ENCODE results near the gene ARMH1. TPM values are rescaled to one million over a fixed set of nuclear protein-coding genes. Genes with fewer than 3 reads are reported as not detected.

ARMH1 gene
- total and polyA plus RNA-seq, 2 experiments from 2014 or later: 3.1 to 6.3 TPM

DNA sequence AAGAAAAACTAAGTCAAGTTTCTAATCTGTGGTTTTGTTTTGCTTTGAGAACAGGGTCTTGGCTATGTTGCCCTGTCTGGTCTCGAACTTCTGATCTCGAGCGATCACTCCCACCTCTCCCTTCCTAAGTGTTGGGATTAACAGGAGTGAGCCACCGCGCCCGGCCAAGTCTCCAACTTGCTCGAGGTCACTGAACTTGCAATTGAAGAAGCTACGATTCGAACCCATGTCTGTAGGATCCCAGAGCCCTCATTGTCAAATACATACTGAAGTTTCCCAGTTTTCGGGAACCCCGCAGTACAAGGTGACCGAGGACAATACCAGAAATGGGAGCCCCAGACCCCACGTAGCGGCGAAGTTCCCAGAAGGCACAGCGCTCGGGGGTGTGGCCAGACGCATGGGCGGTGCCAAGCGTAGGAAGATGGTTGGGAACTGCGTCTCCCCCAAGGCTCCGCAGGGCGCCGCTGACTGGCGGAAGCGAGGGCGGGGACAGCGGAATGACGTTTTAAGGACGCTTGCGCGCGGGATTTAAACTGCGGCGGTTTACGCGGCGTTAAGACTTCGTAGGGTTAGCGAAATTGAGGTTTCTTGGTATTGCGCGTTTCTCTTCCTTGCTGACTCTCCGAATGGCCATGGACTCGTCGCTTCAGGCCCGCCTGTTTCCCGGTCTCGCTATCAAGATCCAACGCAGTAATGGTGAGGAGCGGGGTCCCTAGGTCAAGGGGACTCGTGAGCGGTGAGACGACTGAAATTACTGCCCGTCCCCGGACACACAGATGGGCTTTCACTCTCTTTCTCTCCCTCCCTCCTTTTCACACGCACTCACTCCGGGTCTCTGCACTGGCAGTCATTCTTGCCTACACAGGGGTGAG, 65.0 kb downstream of the ARMH1 start, which contains the start of gene KIF2C:
Gene KIF2C, plus strand, starts transcription at position 531 of the 872 bp plus-strand sequence. Its CDS starts 96 bp downstream, at position 627.
- TF ChIP-seq, protein P1, sequence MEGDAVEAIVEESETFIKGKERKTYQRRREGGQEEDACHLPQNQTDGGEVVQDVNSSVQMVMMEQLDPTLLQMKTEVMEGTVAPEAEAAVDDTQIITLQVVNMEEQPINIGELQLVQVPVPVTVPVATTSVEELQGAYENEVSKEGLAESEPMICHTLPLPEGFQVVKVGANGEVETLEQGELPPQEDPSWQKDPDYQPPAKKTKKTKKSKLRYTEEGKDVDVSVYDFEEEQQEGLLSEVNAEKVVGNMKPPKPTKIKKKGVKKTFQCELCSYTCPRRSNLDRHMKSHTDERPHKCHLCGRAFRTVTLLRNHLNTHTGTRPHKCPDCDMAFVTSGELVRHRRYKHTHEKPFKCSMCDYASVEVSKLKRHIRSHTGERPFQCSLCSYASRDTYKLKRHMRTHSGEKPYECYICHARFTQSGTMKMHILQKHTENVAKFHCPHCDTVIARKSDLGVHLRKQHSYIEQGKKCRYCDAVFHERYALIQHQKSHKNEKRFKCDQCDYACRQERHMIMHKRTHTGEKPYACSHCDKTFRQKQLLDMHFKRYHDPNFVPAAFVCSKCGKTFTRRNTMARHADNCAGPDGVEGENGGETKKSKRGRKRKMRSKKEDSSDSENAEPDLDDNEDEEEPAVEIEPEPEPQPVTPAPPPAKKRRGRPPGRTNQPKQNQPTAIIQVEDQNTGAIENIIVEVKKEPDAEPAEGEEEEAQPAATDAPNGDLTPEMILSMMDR (IDR thresholded peaks at IDR 0.05; ENCODE audit: poor library complexity): no peak
- TF ChIP-seq EZH2phosphoT487 (IDR thresholded peaks at IDR 0.05; ENCODE audit: low read depth, severe bottlenecking, unreplicated experiment) (no peak), EZH2 (IDR thresholded peaks at IDR 0.05; ENCODE audit: borderline replicate concordance) (no peak)
- Histone ChIP-seq H3K9me3 (ENCODE audit: low read depth) (no peaks in the 10 kb centered on the region), H2AFZ (peak within 1 kb of the TSS; percentile 79), H3K27ac (peak within 1 kb of the TSS; percentile 85), H3K4me2 (peak within 1 kb of the TSS; percentile 83), H3K4me3 (peak within 1 kb of the TSS; percentile 63), H3K4me1 (ENCODE audit: insufficient read depth) (peaks cover 3% of the 10 kb centered on the region), H3K27me3 (no peaks in the 10 kb centered on the region), H3K9me2 (replicated peaks; ENCODE audit: insufficient read depth) (no peaks in the 10 kb centered on the region), H3K79me2 (peaks cover 10% of the 10 kb centered on the region), H4K20me1 (ENCODE audit: insufficient read depth, poor library complexity, severe bottlenecking) (no peaks in the 10 kb centered on the region), H3K36me3 (replicated peaks; ENCODE audit: insufficient read depth, low read depth) (no peaks in the 10 kb centered on the region)
- 4% methylated on average over 57 of the region's 57 CpGs for WGBS (ENCODE audit: low lambda C conversion rate, missing lambda C conversion rate)
- peak; percentile 99 for DNase-seq (ENCODE audit: low spot score)

DNA sequence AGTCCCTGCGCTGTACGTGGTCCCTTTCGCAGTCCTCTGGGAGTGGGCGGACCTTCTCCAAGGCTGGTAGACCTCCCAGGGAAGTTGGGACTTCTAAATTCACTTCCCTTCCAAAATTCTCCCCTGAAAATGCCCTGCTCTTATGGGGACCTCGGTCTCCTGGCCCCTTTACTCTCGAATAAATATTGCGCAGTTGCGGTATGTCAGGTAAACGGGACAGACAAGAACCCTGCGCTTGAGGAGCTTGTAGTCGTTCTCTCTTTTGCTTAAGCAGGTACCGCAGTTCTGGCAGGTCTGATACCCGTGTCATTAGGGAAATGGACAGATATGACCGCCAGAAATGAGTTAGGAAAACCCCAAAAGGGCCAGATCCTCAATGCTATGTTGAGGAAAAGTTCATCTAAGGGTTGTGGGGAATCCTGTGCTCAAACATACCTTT, 65.7 kb downstream of the ARMH1 start:
- H3K36me3 ChIP-seq (replicated peaks; ENCODE audit: insufficient read depth, low read depth): no peaks in the 10 kb centered on the region
- H3K4me3 ChIP-seq: peak overlapping the region; percentile 43
- H3K79me2 ChIP-seq: peaks cover 10% of the 10 kb centered on the region
- no peaks in the 10 kb centered on the region for H3K27me3 ChIP-seq
- peak overlapping the region; percentile 83 for H3K4me2 ChIP-seq
- H2AFZ ChIP-seq: peak overlapping the region; percentile 51
- TF ChIP-seq EZH2 (IDR thresholded peaks at IDR 0.05; ENCODE audit: borderline replicate concordance): no peak
- TF ChIP-seq, protein P1 (IDR thresholded peaks at IDR 0.05; ENCODE audit: poor library complexity): no peak
- TF ChIP-seq EZH2phosphoT487 (IDR thresholded peaks at IDR 0.05; ENCODE audit: low read depth, severe bottlenecking, unreplicated experiment): no peak
- peaks cover 3% of the 10 kb centered on the region for H3K4me1 ChIP-seq (ENCODE audit: insufficient read depth)
- H4K20me1 ChIP-seq (ENCODE audit: insufficient read depth, poor library complexity, severe bottlenecking): no peaks in the 10 kb centered on the region
- WGBS (ENCODE audit: low lambda C conversion rate, missing lambda C conversion rate): 2% methylated on average over 14 of the region's 14 CpGs
- no peak for DNase-seq (ENCODE audit: low spot score)
- no peaks in the 10 kb centered on the region for H3K9me2 ChIP-seq (replicated peaks; ENCODE audit: insufficient read depth)
- H3K9me3 ChIP-seq (ENCODE audit: low read depth): no peaks in the 10 kb centered on the region
- no peak overlapping the region for H3K27ac ChIP-seq

DNA sequence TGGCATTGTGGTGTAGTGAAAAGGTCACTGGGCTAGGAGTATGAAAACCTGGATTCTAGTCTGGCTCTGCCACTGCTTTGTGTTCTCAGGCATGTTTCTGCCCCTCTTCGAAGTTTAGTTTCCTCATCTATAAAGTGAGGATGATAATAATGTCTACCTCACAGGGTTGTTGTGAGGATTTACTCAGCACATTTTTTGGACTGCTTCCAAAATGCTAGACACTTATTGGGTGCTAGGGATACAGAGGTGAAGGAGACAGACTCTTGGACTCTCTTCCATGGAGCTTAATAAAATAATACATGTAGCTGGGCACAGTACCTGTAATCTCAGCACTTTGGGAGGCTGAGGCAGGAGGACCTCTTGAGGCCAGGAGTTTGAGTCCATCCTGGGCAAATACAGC, 68.7 kb downstream of the ARMH1 start:
- Histone ChIP-seq H3K79me2 (peaks cover 10% of the 10 kb centered on the region), H3K9me3 (ENCODE audit: low read depth) (no peaks in the 10 kb centered on the region), H3K36me3 (replicated peaks; ENCODE audit: insufficient read depth, low read depth) (no peaks in the 10 kb centered on the region), H3K27ac (no peak overlapping the region), H3K4me1 (ENCODE audit: insufficient read depth) (peaks cover 3% of the 10 kb centered on the region), H3K4me3 (no peak overlapping the region), H2AFZ (no peak overlapping the region), H3K4me2 (no peak overlapping the region), H4K20me1 (ENCODE audit: insufficient read depth, poor library complexity, severe bottlenecking) (no peaks in the 10 kb centered on the region), H3K9me2 (replicated peaks; ENCODE audit: insufficient read depth) (no peaks in the 10 kb centered on the region), H3K27me3 (no peaks in the 10 kb centered on the region)
- no peak for DNase-seq (ENCODE audit: low spot score)
- WGBS (ENCODE audit: low lambda C conversion rate, missing lambda C conversion rate): 96% methylated on average over 1 of the region's 1 CpG
- TF ChIP-seq EZH2 (IDR thresholded peaks at IDR 0.05; ENCODE audit: borderline replicate concordance) (no peak), EZH2phosphoT487 (IDR thresholded peaks at IDR 0.05; ENCODE audit: low read depth, severe bottlenecking, unreplicated experiment) (no peak)
- TF ChIP-seq, protein P1 (IDR thresholded peaks at IDR 0.05; ENCODE audit: poor library complexity): no peak

All from hepatocyte (in vitro differentiated cells).